HG02943 (cell line): ENCODE measurements around the gene UGP2.
A peak's percentile ranks its signal among the peaks of the same experiment; 100 is the strongest.
"Not testable (repeated sequence)": the region's sequence is repeated elsewhere in the genome, so short reads cannot be mapped to it uniquely, and the experiment has no call there.

Experiments
- ATAC-seq: cut with Tn5 transposase; IDR thresholded peaks from one replicate; pipeline ENCODE4 v1.9.1; 2021; ENCODE audit warnings: mild to moderate bottlenecking, low read depth, moderate library complexity; ENCODE audit not compliant: unreplicated experiment

UGP2 gene

DNA sequence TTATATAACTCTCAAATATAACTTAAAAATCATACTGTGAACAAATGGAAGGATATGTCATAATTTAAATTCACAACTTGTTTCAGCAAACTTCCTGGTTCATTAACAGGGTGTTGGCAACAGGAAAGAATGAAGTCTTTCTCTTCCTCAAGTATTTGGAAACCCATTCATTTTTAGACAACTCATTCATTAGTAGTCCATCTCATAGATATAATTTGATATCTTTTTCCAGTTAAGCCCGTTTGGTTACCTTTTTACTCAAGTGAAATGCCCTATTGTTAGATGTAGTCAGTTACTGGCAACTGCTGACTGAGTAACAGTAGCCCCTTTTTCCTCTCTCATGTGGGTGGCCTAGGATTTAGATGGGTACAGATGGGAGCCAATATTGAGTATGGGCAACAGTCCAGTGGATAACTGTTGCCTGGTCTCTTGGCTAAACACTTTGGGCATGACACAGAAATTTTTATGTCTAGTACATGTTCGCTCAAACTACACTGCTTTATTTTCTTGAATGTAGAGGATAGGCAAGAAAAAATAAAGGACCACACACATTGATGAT is 4.6 kb upstream of the UGP2 start:
- no peak for ATAC-seq

DNA sequence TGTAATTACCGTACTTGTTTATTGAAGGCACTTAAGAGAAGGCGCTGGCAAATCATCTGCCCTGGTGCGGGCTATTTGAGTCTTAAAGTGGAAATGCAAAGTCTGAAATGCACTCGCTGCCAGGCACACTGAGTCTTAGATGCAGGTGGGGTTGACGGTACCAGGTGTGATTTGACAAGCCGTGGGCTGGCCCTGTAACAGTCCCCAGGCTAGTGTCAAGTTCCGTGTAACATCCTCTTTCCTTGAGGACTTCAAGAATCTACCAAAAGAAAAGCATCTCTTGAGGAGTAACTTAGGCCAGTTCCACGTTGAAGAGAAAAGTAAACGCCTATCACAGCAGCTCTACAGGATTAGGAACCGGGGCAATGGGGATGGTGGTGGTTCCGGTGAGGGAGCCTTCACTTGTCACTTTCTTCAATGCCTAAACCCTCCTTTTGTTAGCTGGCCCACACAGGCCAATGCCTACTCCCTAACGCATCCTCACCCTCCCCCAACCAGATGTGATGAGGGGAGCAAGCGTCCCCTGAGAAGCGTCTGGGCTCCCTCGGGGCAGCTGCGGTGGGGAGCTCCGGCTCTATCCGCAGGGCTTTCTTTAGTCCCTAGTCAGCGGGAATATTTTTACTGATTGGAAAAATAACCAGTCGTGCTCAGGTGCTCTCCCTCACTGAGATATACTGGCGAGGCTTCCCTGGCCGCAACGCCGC is 1.5 kb upstream of the UGP2 start:
- peak; percentile 43 for ATAC-seq

DNA sequence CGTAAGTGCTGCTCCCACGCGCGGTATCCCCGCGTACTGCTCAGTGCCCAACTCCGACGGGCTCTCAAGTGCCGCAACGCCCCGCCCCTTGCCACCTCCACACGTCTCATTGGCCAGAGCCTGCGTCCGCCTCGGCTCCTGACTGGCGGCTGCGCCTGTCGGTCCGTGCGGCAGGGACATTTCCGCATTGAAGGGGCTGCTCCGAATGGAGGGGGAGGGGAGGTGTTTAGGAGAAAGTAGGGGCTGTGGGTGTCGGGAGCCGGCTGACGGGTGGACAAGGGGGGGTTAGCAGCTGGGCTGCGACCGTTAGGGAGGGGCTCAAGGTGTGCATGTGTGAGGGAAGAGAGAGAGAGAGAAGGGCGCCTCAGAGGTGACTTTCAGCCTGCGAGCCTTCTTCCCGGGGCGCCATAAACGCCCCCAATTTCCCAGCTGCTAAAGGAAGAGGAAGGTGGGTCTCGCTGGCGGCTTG is 877 bp upstream of the UGP2 start:
- ATAC-seq: peak; percentile 86

DNA sequence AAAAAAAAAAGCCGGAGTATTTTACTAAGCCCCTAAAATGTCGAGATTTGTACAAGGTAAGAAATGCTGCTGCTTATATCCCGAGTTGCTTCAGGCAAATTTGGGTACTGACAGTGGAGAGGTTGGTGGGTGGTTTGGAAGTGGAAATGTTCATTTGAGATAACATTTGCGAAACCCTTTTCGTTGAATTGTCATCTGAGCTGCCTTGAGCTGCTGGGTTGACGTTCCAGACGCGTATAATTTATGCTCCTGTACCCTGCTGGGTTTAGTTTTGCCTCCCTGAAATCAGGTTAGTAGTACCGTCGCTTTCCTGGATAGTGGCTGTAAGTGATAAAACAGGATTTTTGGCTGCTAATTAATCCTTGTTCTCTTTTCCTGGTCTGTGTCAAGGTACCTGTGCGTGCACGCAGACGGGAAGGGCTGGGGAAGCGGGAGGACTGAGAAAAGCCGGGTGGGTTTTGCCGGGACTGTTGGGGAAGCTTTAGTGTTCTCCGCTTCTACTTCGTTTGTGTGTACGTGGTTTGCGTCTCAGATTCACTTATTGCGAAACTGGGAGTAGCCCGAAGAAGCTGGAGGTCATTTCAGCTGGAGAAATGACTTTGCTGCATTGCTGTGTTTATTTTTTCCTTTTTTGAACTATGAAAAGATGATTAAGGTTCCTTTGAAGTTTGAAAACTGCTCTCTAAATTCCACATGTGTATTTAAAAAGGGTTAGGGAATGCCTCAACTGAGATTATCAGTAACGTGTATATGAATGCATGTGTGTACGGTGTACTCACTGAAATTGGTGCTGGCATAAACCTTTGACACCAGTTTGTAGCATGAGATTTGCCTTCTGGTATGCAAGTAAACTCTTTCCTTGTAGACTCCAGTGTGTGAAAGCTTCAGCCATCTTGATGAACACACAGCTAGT is 709 bp downstream of the UGP2 start:
- ATAC-seq: no peak

DNA sequence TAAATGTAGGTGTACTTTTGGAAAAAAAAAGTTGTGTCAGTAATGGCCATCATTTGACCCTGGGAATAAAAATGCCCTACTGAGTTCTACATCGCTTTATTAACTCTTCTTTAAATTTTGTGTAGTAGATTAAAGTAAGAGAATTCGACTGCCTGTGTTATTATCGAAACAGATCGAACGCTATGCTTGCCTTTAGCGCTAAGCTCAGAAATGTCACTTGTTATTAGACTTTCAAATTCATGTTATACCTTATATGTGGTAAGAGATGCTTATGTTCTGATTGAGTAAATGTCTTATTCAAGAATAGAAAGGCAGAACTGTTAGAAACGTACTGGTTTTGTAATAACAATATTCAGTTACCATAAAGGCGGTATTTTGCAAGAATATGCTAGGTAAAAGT is 1.4 kb downstream of the UGP2 start:
- no peak for ATAC-seq

DNA sequence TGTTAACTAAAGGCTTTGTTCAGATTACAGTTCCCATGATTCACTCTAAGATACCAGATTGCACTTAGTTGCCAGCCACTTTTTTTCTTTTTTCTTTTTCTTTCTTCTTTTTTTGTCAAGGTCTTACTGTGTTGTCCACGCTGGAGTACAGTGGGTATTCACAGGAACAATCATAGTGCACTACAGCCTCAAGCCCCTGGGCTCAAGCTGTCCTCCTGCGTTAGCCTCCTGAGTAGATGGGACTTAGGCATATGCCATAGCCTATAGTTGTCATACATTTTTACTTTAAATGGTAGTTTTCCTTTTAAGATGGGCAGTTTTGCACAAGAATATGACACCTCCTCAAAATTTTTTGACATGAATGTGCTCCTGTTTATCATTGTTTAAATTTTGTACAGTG is 2.1 kb downstream of the UGP2 start:
- no peak for ATAC-seq

DNA sequence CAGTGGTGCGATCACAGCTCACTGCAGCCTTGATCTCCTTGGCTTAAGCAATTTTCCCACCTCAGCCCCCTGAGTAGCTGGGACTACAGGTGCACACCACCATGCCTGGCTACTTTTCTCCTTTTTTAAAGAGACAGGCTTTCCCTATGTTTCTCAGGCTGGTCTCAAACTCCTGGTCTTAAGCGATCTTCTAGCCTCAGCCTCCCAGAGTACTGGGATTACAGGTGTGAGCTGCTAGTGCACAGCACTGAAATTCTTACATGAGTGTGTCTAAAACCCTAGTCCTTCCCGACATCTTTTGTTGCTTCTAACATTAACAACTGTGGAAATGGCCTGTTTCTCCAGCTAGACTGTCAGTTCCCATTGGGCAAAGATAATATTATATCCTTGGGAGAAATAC is 2.9 kb downstream of the UGP2 start:
- no peak for ATAC-seq

DNA sequence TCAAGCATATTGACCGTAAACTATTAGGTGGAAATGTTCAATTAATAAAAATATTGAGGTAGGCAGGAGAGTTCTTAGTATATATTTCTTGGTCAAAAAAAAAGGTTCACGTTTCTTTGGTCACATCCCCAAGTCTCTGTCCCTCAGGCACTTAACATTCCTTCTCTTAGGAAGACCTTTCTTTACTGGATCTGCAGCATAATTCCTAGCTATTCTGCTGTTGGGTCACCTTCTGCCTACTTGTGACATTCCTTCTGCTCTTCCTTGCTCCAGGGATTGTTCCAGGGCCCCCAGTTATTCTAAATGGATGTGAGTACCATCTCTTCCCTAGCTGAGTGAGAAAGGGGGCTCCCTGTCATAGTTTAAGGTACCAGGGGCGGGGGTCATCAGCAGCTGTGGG is 4.2 kb downstream of the UGP2 start:
- ATAC-seq: no peak

DNA sequence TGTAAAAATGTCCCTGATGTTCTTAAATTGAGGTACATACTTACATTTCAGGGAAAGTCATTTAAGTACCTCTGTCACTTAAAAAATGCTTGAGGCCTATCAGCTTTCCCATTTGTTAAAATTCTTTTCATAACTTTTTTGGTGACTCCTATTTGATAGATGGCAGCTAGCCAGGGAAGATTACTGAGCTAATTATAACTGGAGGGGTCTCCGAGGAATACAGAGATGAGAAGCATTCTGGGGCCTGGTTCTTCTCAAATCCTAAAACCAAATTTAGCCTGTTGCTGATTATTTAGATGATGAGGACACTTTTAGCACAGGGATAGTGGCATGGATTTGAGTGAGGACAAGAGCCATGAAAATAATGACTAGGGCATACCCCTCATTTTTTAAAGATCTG is 4.8 kb downstream of the UGP2 start:
- no peak for ATAC-seq

DNA sequence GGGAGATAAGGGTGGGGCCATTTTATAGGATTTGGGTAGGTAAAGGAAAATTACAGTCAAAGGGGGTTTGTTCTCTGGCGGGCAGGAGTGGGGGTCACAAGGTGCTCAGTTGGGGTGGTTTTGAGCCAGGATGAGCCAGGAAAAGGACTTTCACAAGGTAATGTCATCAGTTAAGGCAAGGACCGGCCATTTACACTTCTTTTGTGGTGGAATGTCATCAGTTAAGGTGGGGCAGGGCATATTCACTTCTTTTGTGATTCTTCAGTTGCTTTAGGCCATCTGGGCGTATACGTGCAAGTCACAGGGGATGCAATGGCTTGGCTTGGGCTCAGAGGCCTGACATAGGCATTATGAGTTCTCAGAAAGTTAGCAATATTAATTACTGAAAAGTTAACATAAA is 5.9 kb downstream of the UGP2 start:
- ATAC-seq: not testable (repeated sequence)

DNA sequence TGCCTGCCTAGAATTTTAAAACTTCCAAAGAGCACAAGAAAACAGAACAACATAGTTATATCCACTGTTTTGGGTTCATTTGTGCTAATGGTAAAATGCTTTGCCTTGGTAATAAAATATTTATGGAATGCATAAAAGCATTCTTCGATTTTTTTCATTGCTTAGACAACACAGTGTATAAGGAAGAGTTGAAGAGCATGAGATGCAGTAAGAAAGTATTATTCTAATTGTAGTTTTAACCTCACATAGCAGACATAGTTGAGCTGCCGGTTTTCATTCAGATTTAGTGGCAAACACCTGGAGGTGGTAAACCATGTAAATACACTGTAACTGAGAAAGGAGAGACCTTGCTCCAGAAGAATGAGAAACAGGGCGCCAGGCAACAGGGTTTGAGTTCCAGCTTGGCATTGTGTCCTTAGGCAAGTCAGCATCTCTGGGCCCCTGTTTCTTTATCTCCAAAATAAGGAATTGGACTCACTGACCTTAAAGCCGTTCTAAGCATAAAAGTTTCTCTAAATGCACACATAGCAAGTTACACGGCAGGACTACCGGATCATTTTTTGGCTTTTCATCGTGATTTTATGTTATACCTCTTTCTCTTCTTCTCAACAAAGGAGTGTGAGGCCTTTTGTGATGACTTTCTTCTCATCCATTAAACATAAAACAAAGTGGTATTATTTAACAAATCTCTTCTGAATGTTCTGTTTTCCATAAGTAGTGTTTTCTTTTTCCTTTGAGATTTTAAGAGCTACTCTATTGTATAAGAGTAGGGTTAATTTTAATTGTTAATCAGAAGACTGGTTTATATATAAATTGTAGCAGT is 7.9 kb downstream of the UGP2 start:
- no peak for ATAC-seq

DNA sequence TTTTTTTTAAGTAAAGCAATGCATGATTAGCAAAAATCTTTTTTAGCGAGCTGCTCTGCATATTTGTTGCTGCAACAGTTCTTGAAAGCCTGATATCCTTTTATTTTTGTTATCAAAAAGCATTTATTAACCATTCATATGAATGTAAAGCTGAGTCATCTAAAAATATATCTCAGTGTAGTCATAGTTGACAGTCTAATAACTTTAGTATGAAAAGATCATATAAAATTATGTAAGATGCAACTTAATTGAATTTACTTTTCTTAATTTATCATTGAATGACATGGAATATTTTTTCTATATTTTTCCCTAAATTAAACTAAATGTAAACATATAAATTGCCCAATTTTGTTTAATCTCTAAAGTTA is 8.5 kb downstream of the UGP2 start:
- ATAC-seq: no peak

DNA sequence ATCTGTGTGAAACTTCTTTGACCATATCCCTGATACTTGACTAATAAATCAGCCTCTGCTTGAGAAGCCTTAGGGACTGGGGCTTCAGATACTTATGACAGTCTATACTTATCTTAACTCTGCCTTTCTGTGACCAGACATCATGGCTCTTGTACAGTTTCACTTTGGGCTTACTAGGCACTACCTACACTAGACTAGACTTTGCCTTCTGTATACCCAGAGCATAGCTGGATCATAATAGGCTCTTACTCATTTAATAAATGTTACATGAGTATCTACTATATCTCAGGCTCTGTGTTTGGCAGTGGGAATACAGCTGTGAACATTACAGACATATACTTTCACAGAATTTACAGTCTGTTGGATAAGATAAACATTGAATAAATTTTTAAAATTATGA is 9.0 kb downstream of the UGP2 start:
- ATAC-seq: no peak

DNA sequence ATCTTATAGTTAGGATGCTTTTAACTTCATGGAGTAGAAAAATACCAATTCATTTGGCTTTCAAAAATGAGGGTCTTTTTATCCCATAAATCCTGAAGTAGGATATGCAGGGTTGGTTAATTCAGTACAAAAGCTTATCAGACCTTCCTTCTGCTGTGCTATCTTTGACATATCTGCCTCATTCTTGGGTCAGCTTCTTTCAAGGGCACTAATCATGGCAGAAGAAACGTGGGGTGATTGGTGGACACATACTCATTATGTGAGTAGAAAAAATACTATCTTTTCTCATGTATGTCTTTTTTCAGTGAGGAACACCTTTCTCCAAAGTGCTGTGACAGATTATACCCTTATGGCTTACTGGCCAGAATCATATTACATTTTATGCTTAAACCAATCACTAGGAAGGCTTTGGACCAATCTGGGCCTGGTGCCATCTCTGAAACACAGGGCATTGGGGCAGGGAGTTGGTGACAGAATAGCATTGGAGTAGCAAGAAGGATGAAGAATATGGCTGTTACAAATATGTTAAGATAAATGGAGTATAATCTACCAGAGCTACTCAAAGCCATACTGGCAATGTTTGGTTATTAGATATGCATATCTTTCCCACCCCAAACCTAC is 10.1 kb downstream of the UGP2 start:
- no peak for ATAC-seq

DNA sequence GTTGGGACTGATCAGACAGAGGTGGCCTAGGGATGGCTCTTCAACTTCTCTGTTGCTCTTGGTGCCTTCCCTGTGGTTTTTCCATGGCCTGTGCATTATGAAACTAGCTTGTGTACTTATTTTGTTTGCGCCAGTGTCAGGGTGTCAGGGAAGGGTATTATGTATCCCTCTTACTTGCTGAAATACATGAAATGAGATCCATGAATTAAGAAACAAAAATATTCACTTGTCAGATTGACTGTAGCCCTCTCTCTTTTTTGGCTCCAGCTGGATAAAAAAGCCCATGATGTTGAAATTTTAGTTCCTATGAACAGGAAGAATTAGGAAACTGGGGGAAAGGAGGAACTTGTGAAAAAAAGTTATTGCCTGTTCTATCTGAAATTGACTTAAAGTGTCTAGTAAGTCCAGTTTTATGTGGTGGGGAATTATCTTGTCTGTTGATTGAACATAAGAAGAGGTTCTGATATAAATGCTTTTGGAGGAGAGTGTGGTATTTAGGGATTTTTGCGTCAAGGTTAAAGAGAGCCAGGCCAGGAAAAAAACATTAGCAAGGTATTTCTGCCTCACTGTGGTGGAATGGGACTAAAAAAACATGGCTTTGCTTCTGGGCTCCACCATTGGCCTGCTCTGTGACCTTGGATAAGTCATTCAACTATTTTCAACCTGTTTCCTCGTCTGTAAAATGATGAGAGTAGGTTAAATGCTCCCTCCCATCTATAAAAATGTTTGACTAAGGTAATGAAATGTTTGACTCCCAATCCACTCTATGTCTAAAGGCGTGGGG is 12.0 kb downstream of the UGP2 start:
- ATAC-seq: no peak

DNA sequence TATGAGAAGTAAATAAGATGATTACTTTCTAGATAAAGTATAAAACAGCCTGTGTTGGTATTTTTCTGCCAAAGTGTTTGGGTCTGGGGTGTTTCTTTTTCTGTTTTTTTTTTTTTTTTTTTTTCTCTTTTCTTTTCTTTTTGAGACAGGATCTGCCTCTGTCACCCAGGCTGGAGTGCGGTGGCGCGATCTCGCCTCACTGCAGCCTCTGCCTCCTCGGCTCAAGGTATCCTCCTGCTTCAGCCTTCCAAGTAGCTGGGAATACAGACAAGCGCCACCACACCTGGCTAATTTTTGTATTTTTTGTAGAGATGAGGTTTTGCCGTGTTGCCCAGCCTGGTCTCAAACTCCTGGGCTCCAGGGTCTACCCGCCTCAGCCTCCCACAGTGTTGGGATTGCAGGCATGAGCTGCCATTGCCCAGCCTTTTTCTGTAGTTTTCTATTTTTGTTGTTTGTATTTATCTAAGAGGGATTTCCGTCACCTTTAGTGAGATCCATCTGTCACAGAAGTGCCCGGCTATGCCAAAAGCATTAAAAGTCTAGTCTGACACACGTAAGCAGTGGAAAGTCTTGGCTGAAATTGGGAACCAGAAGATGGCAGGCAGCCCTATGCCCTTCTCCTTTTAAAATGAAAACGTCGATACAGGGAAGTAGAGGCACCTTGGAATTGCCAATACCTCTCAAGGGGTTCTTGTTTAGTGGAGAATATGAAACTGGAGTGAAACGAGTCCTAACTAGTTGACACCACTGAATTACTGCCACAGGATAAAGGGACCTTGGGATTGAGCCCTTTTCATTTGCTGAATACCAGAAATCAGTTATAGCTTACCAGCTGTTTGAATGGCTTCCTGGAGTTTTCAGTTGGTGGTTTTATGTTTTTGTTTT is 14.0 kb downstream of the UGP2 start:
- no peak for ATAC-seq

DNA sequence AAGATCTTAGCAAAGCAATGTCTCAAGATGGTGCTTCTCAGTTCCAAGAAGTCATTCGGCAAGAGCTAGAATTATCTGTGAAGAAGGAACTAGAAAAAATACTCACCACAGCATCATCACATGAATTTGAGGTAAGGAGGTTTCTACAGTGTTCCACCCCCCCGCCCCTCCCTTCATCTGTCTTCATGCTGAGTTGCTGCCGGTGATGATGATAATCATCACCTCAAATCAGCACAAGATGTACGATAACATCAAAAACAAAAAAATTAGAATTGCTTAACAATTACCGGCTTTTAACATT is 14.6 kb downstream of the UGP2 start:
- no peak for ATAC-seq

DNA sequence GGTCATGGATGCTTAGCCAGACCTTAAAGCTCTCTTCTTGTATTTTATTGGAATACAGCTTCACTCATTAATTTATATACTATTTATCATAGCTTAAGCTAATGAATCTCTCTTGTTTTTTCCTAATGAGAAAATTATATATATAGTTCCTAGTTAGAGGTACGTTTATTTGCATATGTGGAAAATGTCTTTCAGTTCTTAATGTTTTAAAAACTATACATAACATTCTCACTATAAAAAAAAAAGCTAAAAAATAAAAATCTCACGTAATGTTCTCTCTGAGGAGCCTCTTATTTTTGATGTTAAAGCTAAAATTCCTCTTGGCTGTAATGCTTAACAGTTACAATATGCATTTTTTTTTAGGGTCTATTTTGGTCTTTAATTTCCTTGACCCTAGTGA is 16.6 kb downstream of the UGP2 start:
- no peak for ATAC-seq
